K562 (cell line): Measurements from ENCODE around the gene SLC25A5. TPM values are rescaled to one million over a fixed set of nuclear protein-coding genes. Genes with fewer than 3 reads are reported as not detected.
A peak's percentile ranks its signal among the peaks of the same experiment; 100 is the strongest.

Experiments used
- BACH1 ChIP-seq: fragments of 200-800 bp; sonication (Bioruptor generic); IDR thresholded peaks from 2 replicates; pipeline ENCODE4 v1.6.1; 2016; ENCODE audit warnings: missing genetic modification characterization, missing compliant biosample characterization
- BRD4 ChIP-seq: fragments of 200-600 bp; sonication (generic); IDR thresholded peaks from 2 replicates; pipeline ENCODE4 v1.6.1; 2017; ENCODE audit warnings: inconsistent platforms
- CBFA2T3 ChIP-seq: fragments of 450-650 bp; IDR thresholded peaks from 2 replicates; pipeline ENCODE4 v1.6.1; 2017
- CCAR2 ChIP-seq: fragments of 200-400 bp; formaldehyde crosslinking; IDR thresholded peaks from 2 replicates; pipeline ENCODE4 v1.6.1; 2017; ENCODE audit warnings: mild to moderate bottlenecking, low read depth, low read length
- HNRNPH1 ChIP-seq: fragments of 200-400 bp; formaldehyde crosslinking; optimal IDR thresholded peaks from 2 replicates; pipeline ENCODE3; 2017; ENCODE audit warnings: low read depth, mild to moderate bottlenecking, low read length, moderate library complexity
- MEIS2 ChIP-seq: fragments of 450-650 bp; IDR thresholded peaks from 2 replicates; pipeline ENCODE4 v1.6.1; 2014; ENCODE audit warnings: mild to moderate bottlenecking; ENCODE audit not compliant: partially characterized antibody
- MTA1 ChIP-seq: fragments of 450-650 bp; IDR thresholded peaks from 2 replicates; pipeline ENCODE4 v1.6.1; 2017; ENCODE audit warnings: borderline replicate concordance
- POLR2H ChIP-seq: IDR thresholded peaks from 2 replicates; pipeline ENCODE4 v1.6.1; 2016; ENCODE audit warnings: missing genetic modification characterization, low read depth, mild to moderate bottlenecking, control low read depth, missing compliant biosample characterization, moderate library complexity
- SRSF3 ChIP-seq: fragments of 200-400 bp; formaldehyde crosslinking; IDR thresholded peaks from 2 replicates; pipeline ENCODE4 v1.6.1; 2016; ENCODE audit warnings: mild to moderate bottlenecking, low read length, moderate library complexity; ENCODE audit not compliant: insufficient read depth
- ZNF165 ChIP-seq: fragments of 250-450 bp; sonication (Bioruptor Pico); IDR thresholded peaks from 2 replicates; pipeline ENCODE4 v1.4.0; 2020; ENCODE audit warnings: borderline replicate concordance
- ZNF586 ChIP-seq: fragments of 450-650 bp; formaldehyde crosslinking; conservative IDR thresholded peaks from 2 replicates; pipeline ENCODE4 v1.4.0; 2020; ENCODE audit warnings: mild to moderate bottlenecking, moderate library complexity
- ZNF707 ChIP-seq: fragments of 250-450 bp; sonication (Bioruptor Pico); conservative IDR thresholded peaks from 2 replicates; pipeline ENCODE4 v1.8.0; 2022; ENCODE audit warnings: inconsistent platforms, mild to moderate bottlenecking, moderate library complexity
- ZNF830 ChIP-seq: fragments of 250-450 bp; sonication (Bioruptor Pico); IDR thresholded peaks from 2 replicates; pipeline ENCODE4 v1.5.0; 2021; ENCODE audit warnings: mild to moderate bottlenecking
- ZSCAN32 ChIP-seq: fragments of 450-650 bp; formaldehyde crosslinking; IDR thresholded peaks from 2 replicates; pipeline ENCODE4 v1.4.0; 2020; ENCODE audit warnings: mild to moderate bottlenecking, moderate library complexity
- polyA plus RNA-seq, 8 experiments: library from polyadenylated mRNA; depleted of rRNA in 4 of 8; stranded (reverse) in 5 of 8; unstranded in 3 of 8; fragments of >200 nt; fragmentation: Nextera tagmentation in 2 of 8; fragmentation: Illumina TruSeq in 1 of 8; extraction: Ambion mirVana in 2 of 8; extraction: Trizol in 1 of 8; gene quantifications; 2 replicates each; pipeline versions ENCODE4 v1.2.1 to v1.2.3, GENCODE V29; 2011 to 2014; ENCODE audit warnings: inconsistent platforms in 1 of 8, missing spikeins in 1 of 8
- total RNA-seq, 7 experiments: library from RNA; depleted of rRNA in 6 of 7; stranded (reverse); fragments of >200 nt in 6 of 7; fragmentation: Illumina TruSeq in 2 of 7; extraction: Trizol in 2 of 7; gene quantifications; 2 replicates each; pipeline versions ENCODE4 v1.2.1 to v1.2.3, GENCODE V29; 2011 to 2021; ENCODE audit warnings: low replicate concordance in 1 of 7
- TF ChIP-seq, protein P1 (sequence below): fragments of 450-650 bp; IDR thresholded peaks from 2 replicates; pipeline ENCODE4 v1.6.1; 2016; ENCODE audit warnings: mild to moderate bottlenecking, moderate library complexity
- TF ChIP-seq, protein P2 (sequence below): fragments of 450-650 bp; formaldehyde crosslinking; IDR thresholded peaks from 2 replicates; pipeline ENCODE4 v1.4.0; 2020; ENCODE audit warnings: mild to moderate bottlenecking, mixed read lengths

Gene SLC25A5
- total and polyA plus RNA-seq, 9 of the 15 experiments (the other 6 are each of a cell fraction or from before 2014, with no cell fraction given): 470 to 5,247 (median 596) TPM

DNA sequence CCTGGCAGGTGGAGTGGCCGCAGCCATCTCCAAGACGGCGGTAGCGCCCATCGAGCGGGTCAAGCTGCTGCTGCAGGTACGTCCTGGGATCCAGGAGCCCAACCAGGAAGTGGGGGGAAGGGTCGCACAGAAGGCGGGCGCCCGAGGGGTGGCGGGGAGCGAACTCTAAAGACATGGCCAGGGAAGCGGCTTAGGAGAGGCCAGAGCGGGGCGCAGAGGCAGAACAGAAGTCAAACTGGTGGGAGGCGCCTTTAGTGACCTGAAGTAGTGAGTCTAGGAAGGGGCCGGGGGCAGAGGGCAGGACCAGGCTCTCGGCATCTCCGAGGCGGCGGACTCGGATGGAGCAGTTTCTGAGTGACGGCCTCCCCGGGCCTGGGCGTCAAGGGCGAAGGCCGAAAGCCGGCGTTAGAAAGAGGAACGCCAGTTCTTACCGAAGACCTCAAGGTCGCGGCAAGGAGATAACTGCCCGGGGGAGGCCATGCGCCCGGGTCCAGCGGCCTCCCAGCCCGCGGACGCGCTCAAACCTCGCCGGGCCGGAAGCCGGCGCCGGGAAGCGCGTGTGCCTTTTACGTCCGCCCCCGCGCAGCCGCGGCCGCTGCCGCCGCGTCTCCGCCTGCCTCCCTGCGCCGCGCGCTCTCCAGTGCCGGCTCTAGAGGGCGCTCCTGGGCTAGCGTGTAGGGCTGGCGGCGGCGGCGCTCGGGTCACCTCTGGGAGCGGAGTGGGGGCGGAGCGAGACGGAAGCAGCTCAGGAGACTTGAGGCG, 488 bp downstream of the SLC25A5 start (continued):
- TF ChIP-seq, protein P1, sequence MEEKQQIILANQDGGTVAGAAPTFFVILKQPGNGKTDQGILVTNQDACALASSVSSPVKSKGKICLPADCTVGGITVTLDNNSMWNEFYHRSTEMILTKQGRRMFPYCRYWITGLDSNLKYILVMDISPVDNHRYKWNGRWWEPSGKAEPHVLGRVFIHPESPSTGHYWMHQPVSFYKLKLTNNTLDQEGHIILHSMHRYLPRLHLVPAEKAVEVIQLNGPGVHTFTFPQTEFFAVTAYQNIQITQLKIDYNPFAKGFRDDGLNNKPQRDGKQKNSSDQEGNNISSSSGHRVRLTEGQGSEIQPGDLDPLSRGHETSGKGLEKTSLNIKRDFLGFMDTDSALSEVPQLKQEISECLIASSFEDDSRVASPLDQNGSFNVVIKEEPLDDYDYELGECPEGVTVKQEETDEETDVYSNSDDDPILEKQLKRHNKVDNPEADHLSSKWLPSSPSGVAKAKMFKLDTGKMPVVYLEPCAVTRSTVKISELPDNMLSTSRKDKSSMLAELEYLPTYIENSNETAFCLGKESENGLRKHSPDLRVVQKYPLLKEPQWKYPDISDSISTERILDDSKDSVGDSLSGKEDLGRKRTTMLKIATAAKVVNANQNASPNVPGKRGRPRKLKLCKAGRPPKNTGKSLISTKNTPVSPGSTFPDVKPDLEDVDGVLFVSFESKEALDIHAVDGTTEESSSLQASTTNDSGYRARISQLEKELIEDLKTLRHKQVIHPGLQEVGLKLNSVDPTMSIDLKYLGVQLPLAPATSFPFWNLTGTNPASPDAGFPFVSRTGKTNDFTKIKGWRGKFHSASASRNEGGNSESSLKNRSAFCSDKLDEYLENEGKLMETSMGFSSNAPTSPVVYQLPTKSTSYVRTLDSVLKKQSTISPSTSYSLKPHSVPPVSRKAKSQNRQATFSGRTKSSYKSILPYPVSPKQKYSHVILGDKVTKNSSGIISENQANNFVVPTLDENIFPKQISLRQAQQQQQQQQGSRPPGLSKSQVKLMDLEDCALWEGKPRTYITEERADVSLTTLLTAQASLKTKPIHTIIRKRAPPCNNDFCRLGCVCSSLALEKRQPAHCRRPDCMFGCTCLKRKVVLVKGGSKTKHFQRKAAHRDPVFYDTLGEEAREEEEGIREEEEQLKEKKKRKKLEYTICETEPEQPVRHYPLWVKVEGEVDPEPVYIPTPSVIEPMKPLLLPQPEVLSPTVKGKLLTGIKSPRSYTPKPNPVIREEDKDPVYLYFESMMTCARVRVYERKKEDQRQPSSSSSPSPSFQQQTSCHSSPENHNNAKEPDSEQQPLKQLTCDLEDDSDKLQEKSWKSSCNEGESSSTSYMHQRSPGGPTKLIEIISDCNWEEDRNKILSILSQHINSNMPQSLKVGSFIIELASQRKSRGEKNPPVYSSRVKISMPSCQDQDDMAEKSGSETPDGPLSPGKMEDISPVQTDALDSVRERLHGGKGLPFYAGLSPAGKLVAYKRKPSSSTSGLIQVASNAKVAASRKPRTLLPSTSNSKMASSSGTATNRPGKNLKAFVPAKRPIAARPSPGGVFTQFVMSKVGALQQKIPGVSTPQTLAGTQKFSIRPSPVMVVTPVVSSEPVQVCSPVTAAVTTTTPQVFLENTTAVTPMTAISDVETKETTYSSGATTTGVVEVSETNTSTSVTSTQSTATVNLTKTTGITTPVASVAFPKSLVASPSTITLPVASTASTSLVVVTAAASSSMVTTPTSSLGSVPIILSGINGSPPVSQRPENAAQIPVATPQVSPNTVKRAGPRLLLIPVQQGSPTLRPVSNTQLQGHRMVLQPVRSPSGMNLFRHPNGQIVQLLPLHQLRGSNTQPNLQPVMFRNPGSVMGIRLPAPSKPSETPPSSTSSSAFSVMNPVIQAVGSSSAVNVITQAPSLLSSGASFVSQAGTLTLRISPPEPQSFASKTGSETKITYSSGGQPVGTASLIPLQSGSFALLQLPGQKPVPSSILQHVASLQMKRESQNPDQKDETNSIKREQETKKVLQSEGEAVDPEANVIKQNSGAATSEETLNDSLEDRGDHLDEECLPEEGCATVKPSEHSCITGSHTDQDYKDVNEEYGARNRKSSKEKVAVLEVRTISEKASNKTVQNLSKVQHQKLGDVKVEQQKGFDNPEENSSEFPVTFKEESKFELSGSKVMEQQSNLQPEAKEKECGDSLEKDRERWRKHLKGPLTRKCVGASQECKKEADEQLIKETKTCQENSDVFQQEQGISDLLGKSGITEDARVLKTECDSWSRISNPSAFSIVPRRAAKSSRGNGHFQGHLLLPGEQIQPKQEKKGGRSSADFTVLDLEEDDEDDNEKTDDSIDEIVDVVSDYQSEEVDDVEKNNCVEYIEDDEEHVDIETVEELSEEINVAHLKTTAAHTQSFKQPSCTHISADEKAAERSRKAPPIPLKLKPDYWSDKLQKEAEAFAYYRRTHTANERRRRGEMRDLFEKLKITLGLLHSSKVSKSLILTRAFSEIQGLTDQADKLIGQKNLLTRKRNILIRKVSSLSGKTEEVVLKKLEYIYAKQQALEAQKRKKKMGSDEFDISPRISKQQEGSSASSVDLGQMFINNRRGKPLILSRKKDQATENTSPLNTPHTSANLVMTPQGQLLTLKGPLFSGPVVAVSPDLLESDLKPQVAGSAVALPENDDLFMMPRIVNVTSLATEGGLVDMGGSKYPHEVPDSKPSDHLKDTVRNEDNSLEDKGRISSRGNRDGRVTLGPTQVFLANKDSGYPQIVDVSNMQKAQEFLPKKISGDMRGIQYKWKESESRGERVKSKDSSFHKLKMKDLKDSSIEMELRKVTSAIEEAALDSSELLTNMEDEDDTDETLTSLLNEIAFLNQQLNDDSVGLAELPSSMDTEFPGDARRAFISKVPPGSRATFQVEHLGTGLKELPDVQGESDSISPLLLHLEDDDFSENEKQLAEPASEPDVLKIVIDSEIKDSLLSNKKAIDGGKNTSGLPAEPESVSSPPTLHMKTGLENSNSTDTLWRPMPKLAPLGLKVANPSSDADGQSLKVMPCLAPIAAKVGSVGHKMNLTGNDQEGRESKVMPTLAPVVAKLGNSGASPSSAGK: peak; percentile 42; the same call in 1 of the 2 replicates
- TF ChIP-seq ZNF707 (CRISPR knock-in tag) (no peak), SRSF3 (no peak), BRD4 (peak; percentile 86), POLR2H (tag) (peak; percentile 68; the same call in 1 of the 2 replicates), CBFA2T3 (no peak), MTA1 (peak; percentile 44; the same call in 1 of the 2 replicates), ZNF165 (CRISPR knock-in tag) (no peak), HNRNPH1 (no peak), ZNF830 (CRISPR knock-in tag) (no peak), ZNF586 (no peak), ZSCAN32 (CRISPR knock-in tag) (no peak), CCAR2 (no peak), MEIS2 (peak; percentile 49), BACH1 (tag) (no peak)
- TF ChIP-seq, protein P2, sequence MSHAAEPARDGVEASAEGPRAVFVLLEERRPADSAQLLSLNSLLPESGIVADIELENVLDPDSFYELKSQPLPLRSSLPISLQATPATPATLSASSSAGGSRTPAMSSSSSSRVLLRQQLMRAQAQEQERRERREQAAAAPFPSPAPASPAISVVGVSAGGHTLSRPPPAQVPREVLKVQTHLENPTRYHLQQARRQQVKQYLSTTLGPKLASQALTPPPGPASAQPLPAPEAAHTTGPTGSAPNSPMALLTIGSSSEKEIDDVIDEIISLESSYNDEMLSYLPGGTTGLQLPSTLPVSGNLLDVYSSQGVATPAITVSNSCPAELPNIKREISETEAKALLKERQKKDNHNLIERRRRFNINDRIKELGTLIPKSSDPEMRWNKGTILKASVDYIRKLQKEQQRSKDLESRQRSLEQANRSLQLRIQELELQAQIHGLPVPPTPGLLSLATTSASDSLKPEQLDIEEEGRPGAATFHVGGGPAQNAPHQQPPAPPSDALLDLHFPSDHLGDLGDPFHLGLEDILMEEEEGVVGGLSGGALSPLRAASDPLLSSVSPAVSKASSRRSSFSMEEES (CRISPR knock-in tag): no peak
